Posterior vena cava (tissue), 2 donors: Measurements from ENCODE around the gene CRYBG3. TPM values are rescaled to one million over a fixed set of nuclear protein-coding genes. Genes with fewer than 3 reads are reported as not detected.

Experiments used
- DNase-seq: peaks from one replicate; pipeline ENCODE4 v3.0.0-alpha.2; 2020; ENCODE audit warnings: low spot score
- intact Hi-C, 2 donors: fragments of 100-400 bp; cut with DNase I; formaldehyde crosslinking; loops; one replicate each; pipeline versions ENCODE4 v1.14.1 to v1.14.2; 2022 to 2023
- total RNA-seq, 2 donors: library from RNA; stranded (reverse); fragmentation: NEBNext Ultra II Directional; extraction: Animal tissue kit (Norgen Biotek cat#: 25700); gene quantifications; one replicate each; pipeline ENCODE4 v1.2.1, GENCODE V29; 2021
- donor health status: DM: yes; HTN: yes; CAD: no.
- donor health status: DM: yes; HTN: yes; CAD: no.

The CRYBG3 gene
- total RNA-seq, 2 donors from 2014 or later, result 21.6 to 21.8 TPM

- DNase-seq, result no peak
- intact Hi-C loops, result no loop called here
These were observed 170.8 kb downstream of the CRYBG3 start for GRCh38 chr3:97992547-97993173.

- intact Hi-C loops, result no loop called here
- no peak for DNase-seq
These were observed 171.7 kb downstream of the CRYBG3 start for GRCh38 chr3:97993526-97993925.

- no peak for DNase-seq
- intact Hi-C loops, result no loop called here
These were observed 172.6 kb downstream of the CRYBG3 start for GRCh38 chr3:97994328-97994945.

Other genes with a start within 250 kb of the CRYBG3 start
- gene ARL6, start 57.3 kb upstream of the CRYBG3 start, total RNA-seq, result 1 to 10 TPM; 7.7 to 8.4 TPM
- gene RIOX2, start 150.4 kb downstream of the CRYBG3 start, total RNA-seq, result 10 to 100 TPM; 17.1 to 20.0 TPM
- gene GABRR3, start 213.3 kb downstream of the CRYBG3 start, total RNA-seq, result not detected